NCI-H524 treated with DMSO at 0.1 percent for 48 hours (cell line): Measurements from ENCODE around the gene MICOS13.

ENCODE experiments used
- DNase-seq: peaks from one replicate; lab custom pipeline; 2025; lab: John Stamatoyannopoulos, UW

The MICOS13 gene

GRCh38 chr19:5687360-5688198 is 7.3 kb upstream of the MICOS13 start:
- no peak for DNase-seq

- DNase-seq: peak; percentile 68
Observed at GRCh38 chr19:5686647-5687359, 6.5 kb upstream of the MICOS13 start.

GRCh38 chr19:5686326-5686646 is 6.0 kb upstream of the MICOS13 start:
- DNase-seq: no peak

GRCh38 chr19:5684694-5685430 is 4.5 kb upstream of the MICOS13 start:
- DNase-seq: no peak

- no peak for DNase-seq
Observed at GRCh38 chr19:5683177-5683886, 3.0 kb upstream of the MICOS13 start.

GRCh38 chr19:5682107-5682482 is 1.8 kb upstream of the MICOS13 start:
- DNase-seq: no peak

- no peak for DNase-seq
Observed at GRCh38 chr19:5681391-5682106, 1.2 kb upstream of the MICOS13 start.

- DNase-seq: no peak
Observed at GRCh38 chr19:5680084-5680436, 256 bp downstream of the MICOS13 start.

GRCh38 chr19:5679289-5680083 is 830 bp downstream of the MICOS13 start:
- no peak for DNase-seq

GRCh38 chr19:5678071-5678718 is 2.1 kb downstream of the MICOS13 start:
- no peak for DNase-seq

- no peak for DNase-seq
Observed at GRCh38 chr19:5677580-5677979, 2.7 kb downstream of the MICOS13 start.

- DNase-seq: no peak
Observed at GRCh38 chr19:5677136-5677535, 3.2 kb downstream of the MICOS13 start.

GRCh38 chr19:5676772-5677105 is 3.6 kb downstream of the MICOS13 start:
- no peak for DNase-seq

- DNase-seq: no peak
Observed at GRCh38 chr19:5676105-5676771, 4.1 kb downstream of the MICOS13 start.

GRCh38 chr19:5674714-5675113 is 5.6 kb downstream of the MICOS13 start:
- no peak for DNase-seq

- DNase-seq: no peak
Observed at GRCh38 chr19:5673752-5674151, 6.6 kb downstream of the MICOS13 start.

GRCh38 chr19:5672708-5673459 is 7.4 kb downstream of the MICOS13 start:
- DNase-seq: no peak

GRCh38 chr19:5671600-5671999 is 8.7 kb downstream of the MICOS13 start:
- DNase-seq: no peak

- DNase-seq: no peak
Observed at GRCh38 chr19:5669212-5669611, 11.1 kb downstream of the MICOS13 start.
